NCI-H510A treated with DMSO at 0.1 percent for 48 hours (cell line): ENCODE measurements around the gene CLCN7.

Experiments used
- DNase-seq: peaks from one replicate; lab custom pipeline; 2025; lab: John Stamatoyannopoulos, UW

The CLCN7 gene

DNA sequence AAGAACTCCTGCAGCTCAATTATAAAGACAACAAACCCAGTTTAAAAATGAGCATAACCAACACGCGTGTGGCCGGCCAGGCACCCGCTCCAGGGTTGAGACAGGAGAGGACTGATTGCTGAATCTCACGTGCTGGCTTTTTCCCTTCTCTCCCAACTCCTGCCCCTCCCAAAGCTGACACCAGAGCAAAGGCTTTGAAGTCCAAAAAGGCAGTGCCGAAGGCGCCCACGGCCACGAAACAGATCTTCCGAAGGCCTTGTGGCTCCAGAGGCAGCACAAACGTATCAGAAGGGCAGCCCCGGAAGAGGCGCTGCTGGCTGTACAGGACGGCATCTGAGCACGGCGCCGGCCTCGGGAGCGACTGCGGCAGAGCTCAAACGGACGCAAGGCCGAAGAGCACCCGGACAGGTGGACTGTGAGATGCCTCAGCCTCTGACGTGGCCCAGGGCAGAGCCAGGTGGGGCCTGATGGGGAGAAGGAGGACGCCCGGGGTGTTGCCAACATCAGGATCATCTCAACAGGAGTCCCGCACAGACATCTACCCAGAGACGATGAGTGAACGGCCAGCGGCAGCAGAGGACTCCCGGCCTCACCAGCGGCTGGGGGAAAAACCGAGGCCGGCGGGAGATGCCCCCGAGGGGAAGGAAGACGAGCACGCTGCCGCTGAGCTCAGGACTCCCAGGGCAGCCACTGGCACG is 10.5 kb downstream of the CLCN7 start:
- no peak for DNase-seq

DNA sequence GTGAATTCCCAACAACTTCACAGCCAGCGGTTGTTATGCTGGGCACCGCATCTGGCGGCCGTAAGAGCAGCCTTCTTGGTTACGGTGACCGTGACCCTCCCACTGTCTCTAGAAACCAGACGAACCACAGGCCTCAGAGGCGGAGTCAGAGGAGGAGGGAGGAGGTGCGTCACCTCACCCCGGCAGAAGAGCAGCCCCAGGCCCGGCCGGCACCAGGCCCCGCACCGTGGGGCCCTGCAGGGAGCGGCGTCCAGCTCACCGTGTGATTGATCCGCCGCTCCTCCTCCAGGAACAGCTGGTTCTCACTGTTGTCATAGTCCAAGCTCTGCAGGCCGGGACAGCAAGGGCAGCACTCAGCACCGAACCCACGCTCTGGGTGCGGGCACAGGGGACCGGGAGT is 13.7 kb downstream of the CLCN7 start:
- no peak for DNase-seq

GRCh38 chr16:1460602-1461138 is 14.2 kb downstream of the CLCN7 start:
- DNase-seq = no peak

GRCh38 chr16:1459967-1460366 is 14.9 kb downstream of the CLCN7 start:
- DNase-seq = no peak

GRCh38 chr16:1458977-1459341 is 15.9 kb downstream of the CLCN7 start:
- no peak for DNase-seq

DNA sequence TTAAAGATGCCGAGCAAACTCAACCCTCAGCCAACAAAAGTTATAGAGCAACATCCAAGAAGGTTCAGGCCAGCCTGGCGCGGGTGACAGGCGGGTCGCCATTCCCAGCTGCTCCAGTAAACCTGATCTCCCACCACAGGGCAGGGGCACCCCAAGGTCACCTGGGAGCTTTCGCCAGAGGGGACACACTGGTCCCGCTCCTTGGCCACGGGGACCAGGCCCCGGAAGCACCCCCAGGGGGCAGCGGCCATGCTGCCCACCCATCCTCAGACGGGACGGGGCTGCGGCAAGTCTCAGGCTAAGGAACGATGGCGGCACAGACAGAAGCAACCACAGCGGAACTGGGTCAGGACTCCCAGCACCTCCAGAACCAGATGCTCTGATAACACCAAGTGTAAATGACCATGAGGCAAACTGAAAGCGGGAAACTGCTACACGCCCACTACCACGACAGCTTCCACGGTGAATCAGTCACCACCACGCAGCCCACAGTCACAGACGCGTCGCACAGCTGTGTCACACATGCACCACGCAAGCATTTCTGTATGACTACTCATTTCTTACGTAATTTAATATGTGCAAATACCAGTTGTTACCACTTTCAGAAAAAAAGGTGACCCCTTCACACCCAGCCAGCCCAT is 16.4 kb downstream of the CLCN7 start:
- no peak for DNase-seq

DNA sequence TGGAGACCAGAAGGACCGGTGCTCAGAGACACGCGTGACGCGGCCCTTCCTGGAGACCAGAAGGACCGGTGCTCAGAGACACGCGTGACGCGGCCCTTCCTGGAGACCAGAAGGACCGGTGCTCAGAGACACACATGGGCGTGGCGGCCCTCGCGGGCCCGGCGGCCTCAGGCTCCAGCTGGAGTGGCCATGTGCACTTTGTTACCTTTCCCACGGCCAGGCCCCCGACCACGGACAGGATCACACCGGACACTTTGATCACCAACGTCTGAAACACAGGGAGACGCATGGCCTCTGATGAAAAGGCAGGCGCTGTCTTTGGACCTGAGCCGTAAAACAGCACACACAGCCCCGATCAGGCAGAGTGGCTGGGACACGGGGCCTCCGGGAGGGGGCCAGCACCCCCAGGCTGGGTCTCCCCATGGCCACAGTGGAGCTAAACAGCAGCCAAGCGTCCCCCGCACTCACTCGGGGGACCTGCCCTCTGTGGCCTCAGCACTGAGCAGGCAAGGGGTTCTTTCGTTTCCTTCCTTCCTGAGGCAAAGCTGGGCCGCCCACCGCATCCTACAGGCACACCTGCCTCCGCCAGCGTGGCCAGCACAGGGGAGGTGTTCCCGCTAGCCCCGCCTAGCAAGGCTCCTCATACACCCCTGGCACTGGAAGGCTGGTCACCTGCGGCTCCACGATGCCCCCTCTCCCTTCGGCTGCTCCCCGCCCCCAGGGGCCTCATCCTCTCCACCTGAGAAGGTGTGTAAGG is 17.2 kb downstream of the CLCN7 start:
- no peak for DNase-seq

DNA sequence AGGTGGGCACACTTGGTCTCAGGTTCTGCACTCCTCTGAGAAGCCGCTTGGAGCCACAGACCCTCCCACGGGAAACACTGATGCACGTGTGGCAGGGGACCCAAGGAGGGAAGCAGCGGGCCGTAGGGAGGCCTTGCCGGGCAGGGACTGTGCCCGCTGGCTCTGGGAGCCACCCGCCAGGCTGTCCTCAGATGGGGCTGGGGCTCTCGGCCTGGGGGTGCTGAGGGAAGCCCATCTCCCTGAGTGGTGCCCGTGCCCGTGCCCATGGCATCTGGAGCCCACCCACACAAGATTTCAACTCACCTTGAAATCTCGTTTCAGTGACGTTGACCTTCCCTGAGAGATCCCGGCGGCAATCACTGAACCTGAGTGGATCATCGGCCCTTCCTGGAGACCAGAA is 17.9 kb downstream of the CLCN7 start:
- DNase-seq = no peak

DNA sequence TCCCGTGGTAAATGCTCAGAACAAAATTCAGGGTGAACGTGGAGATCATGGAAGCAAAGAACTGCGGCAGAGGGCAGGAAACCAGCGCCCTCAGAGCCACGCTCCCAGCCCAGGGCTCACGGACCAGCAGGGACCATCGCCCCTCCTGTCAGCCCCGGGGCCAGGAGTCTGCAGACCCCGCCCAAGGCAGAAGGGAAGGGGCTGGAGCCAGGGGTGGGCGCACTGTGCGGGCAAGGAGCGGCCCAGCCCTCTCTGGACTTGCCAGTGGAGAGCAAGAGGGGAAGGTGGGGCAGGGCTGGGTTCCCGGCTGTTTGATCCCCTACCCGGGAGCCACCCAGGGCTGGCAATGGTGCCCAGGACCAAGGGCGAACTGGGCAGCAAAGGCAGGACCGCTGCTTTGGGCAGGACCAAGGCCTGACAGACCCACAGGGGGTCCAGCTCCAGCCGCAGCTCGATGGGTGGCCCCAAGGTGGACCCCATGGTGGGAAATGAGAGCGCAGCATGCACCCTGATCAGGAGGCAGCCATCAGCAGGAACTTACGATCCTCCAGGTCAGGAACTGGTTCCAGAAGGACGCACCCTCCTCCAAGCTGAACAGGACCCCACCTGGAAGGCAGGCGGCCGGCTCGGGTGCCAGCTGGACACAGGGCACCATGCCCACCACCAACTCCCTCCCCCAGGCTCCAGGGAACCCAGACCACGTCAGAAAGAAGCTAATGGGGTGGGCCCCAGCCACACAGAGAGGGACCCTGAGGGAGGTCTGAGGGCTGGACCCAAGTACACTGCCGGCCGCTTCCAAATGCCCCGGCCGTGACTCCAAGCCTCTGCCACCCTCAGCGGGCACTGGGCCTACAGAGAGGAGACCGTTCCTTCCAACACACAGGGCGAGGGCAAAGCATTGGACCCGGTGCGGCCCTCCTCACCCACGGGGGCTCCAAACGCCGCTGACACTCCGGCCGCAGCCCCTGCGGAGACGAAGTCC is 19.3 kb downstream of the CLCN7 start:
- DNase-seq = no peak

GRCh38 chr16:1454561-1454960 is 20.3 kb downstream of the CLCN7 start:
- no peak for DNase-seq

DNA sequence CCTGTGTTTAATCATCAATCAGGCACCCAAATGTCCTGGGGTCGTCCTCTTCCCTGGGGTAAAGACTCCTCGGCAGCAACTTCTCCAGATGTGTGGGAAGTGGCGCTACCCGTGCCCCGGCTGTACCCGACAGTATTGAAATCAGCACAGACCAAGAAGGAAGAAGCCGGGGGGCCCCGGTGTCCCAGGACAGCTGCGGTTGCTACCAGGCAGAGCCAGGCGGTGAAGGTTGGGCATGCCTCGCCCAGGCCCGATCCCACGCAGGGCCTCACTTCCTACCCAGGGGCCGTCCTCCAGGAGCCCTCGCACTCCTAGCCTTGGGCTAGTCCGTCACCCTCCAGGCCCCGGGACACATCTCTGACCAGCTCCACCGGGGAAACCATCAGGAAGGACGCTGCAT is 21.5 kb downstream of the CLCN7 start:
- DNase-seq = no peak

GRCh38 chr16:1452530-1452929 is 22.3 kb downstream of the CLCN7 start:
- no peak for DNase-seq

GRCh38 chr16:1451702-1452392 is 23.0 kb downstream of the CLCN7 start:
- no peak for DNase-seq

GRCh38 chr16:1450841-1451240 is 24.0 kb downstream of the CLCN7 start:
- no peak for DNase-seq

DNA sequence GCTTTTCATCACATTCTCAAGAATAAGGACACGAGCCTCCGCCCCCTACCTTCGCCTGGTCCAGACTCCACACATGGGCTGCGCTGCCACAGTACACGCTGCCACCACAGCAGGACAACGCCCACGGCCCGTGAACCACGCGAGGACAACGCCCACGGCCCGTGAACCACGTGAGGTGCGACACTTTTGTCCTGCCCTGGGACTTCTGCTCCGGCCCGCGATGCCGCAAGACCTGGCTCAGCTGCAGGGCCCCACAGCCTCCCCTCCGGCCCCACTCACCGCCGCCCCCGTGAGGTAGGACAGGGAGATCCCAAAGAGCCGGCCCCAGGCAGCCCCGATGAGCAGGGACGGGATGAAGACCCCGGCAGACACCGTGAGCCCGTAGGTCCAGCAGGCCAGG is 24.6 kb downstream of the CLCN7 start:
- DNase-seq = no peak

GRCh38 chr16:1449201-1449788 is 25.5 kb downstream of the CLCN7 start:
- DNase-seq = no peak

DNA sequence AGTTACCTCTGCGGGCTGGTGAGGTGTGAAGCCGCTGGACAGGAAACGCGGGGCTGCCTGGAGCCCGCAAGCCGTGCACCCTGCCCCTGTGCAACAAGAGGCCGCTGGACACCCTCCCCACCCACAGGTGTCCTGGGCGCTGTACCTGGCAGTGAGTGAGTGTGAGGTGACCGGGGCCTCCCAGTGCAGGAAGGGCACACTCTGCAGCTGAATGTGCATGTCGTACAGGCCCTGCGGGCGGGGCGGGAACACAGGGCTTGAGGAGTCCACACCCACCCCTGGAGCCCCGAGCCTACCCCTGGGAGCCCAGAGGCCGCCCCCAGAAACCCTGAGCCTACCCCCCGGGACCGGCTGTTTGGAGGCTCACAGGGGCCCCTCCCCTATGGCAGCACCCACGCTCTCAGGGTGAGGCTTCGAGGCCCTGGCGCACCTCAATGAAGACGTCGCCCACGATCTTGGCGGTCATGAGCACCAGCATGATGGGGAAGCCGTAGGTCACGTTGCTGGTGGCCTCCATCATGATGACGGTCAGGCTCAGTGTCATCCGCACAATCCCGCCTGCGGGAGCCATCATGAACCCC is 26.2 kb downstream of the CLCN7 start:
- DNase-seq = no peak

- no peak for DNase-seq
Measured at GRCh38 chr16:1447965-1448364, 26.9 kb downstream of the CLCN7 start.

GRCh38 chr16:1446296-1447080 is 28.3 kb downstream of the CLCN7 start:
- DNase-seq = no peak
